T-cell (primary cell): ENCODE results near the gene KIF26A. TPM values are rescaled to one million over a fixed set of nuclear protein-coding genes. Genes with fewer than 3 reads are reported as not detected.
"Not testable (repeated sequence)": the region's sequence is repeated elsewhere in the genome, so short reads cannot be mapped to it uniquely, and the experiment has no call there.

Source experiments
- ATAC-seq, 4 experiments: fragments of 200-7000 bp in 3 of 4; fragments of 150-1000 bp in 1 of 4; cut with Tn5 transposase; replicated peaks in 1 of 4; 1 replicate in 3 of 4; 2 replicates in 1 of 4; pipeline ENCODE4 v1.10.0; 2021; ENCODE audit warnings: moderate library complexity in 3 of 4, mild to moderate bottlenecking in 2 of 4, moderate number of reproducible peaks in 1 of 4
- CTCF ChIA-PET, 2 donors: fragments of 300-600 bp; sonication (Branson Sonifier 250); formaldehyde crosslinking; loops; one replicate each; lab custom pipeline; 2022; ENCODE audit warnings: antibody characterized with exemption in 2 of 2; lab: Charles Lee
- POLR2A ChIA-PET, 2 donors: fragments of 300-600 bp; sonication (Branson Sonifier 250); formaldehyde crosslinking; loops; one replicate each; lab custom pipeline; 2022; ENCODE audit warnings: antibody characterized with exemption in 2 of 2; lab: Charles Lee
- DNase-seq, 35 experiments: peaks; one replicate each; pipeline versions ENCODE4 v3.0.0 to v3.0.0-alpha.2; 2013 to 2023
- H3K27ac ChIP-seq: one replicate; pipeline ENCODE4 v1.5.1; 2013; ENCODE audit warnings: low read length
- H3K27me3 ChIP-seq, 2 experiments: replicated peaks in 1 of 2; 1 replicate in 1 of 2; 2 replicates in 1 of 2; pipeline versions ENCODE4 v1.6.1 to v1.7.0; 2013; ENCODE audit warnings: low read length in 1 of 2, mixed read lengths in 1 of 2; ENCODE audit not compliant: control insufficient read depth in 2 of 2, insufficient read depth in 2 of 2; ENCODE audit errors: extremely low read depth in 1 of 2
- H3K36me3 ChIP-seq, 2 donors: 1 replicate in 1 of 2; 2 replicates in 1 of 2; pipeline versions ENCODE4 v1.6.1 to v1.7.0; 2013; ENCODE audit warnings: low read length in 1 of 2; ENCODE audit not compliant: control insufficient read depth in 2 of 2, insufficient read depth in 1 of 2; ENCODE audit errors: extremely low read depth in 1 of 2
- H3K4me1 ChIP-seq, 2 experiments: 1 replicate in 1 of 2; 2 replicates in 1 of 2; pipeline versions ENCODE4 v1.6.1 to v1.7.0; 2013; ENCODE audit warnings: low read length in 2 of 2, mixed read lengths in 1 of 2; ENCODE audit not compliant: insufficient read depth in 2 of 2, control insufficient read depth in 1 of 2; ENCODE audit errors: extremely low read depth in 1 of 2
- H3K4me3 ChIP-seq, 2 donors: 1 replicate in 1 of 2; 2 replicates in 1 of 2; pipeline versions ENCODE4 v1.5.1 to v1.7.0; 2013; ENCODE audit warnings: mild to moderate bottlenecking in 2 of 2, low read length in 1 of 2, moderate library complexity in 1 of 2; ENCODE audit not compliant: control insufficient read depth in 1 of 2; ENCODE audit errors: extremely low read depth in 1 of 2
- H3K9me3 ChIP-seq: 2 replicates; pipeline ENCODE4 v1.7.0; 2013
- H3K27ac Mint-ChIP-seq, 2 donors: one replicate each; pipeline ENCODE4 v1.8.0; 2020 to 2021; ENCODE audit warnings: mild to moderate bottlenecking in 2 of 2, mixed read lengths in 2 of 2
- H3K27me3 Mint-ChIP-seq, 2 donors: one replicate each; pipeline ENCODE4 v1.8.0; 2021 to 2022; ENCODE audit warnings: mixed read lengths in 2 of 2
- H3K36me3 Mint-ChIP-seq: one replicate; pipeline ENCODE4 v1.8.0; 2021; ENCODE audit warnings: mixed read lengths
- H3K4me1 Mint-ChIP-seq, 3 donors: one replicate each; pipeline ENCODE4 v1.8.0; 2020 to 2022; ENCODE audit warnings: mixed read lengths in 3 of 3, mild to moderate bottlenecking in 1 of 3
- H3K4me3 Mint-ChIP-seq, 3 donors: one replicate each; pipeline ENCODE4 v1.8.0; 2020 to 2022; ENCODE audit warnings: mild to moderate bottlenecking in 3 of 3, mixed read lengths in 3 of 3, moderate library complexity in 3 of 3
- H3K9me3 Mint-ChIP-seq, 3 donors: one replicate each; pipeline ENCODE4 v1.8.0; 2020 to 2022; ENCODE audit warnings: mixed read lengths in 3 of 3
- WGBS: methylation state at CpG from one replicate; pipeline ENCODE4 v1.1.5; 2013; ENCODE audit warnings: missing lambda C conversion rate; ENCODE audit not compliant: insufficient coverage; 5-methylcytosine and 5-hydroxymethylcytosine counted together
- total RNA-seq, 35 experiments: library from RNA in 6 of 35; stranded (reverse) in 6 of 35; fragments of 120-200 nt in 1 of 35; gene quantifications; one replicate each; pipeline versions ENCODE4 v1.2.1 to v1.2.4 and lab custom pipeline; 2013 to 2026

KIF26A gene
- total RNA-seq, 5 donors from 2014 or later (not counting 1 experiment from before 2014, with no cell fraction given) = 0.07 to 1.6 (median 0.44) TPM

GRCh38 chr14:104150136-104151025 is 12.0 kb downstream of the KIF26A start:
- Histone ChIP-seq H3K36me3 (no peaks in the 10 kb centered on the region), H3K27me3 (peaks cover 0 to 48% of the 10 kb centered on the region in 2 experiments), H3K9me3 (no peaks in the 10 kb centered on the region), H3K27ac (no peak overlapping the region), H3K4me1 (peaks cover 0 to 8% of the 10 kb centered on the region in 2 experiments), H3K4me3 (no peak overlapping the region)
- WGBS = 55% methylated on average over 13 of the region's 19 CpGs
- no peaks in the 10 kb centered on the region for H3K9me3 Mint-ChIP-seq
- H3K4me1 Mint-ChIP-seq = no peaks in the 10 kb centered on the region
- ChIA-PET CTCF (no interaction called here), POLR2A (no interaction called here)
- DNase-seq (no peak), ATAC-seq (no peak)
- no peak overlapping the region for H3K4me3 Mint-ChIP-seq
- peaks cover 3 to 11% of the 10 kb centered on the region in 2 donors for H3K27me3 Mint-ChIP-seq
- no peaks in the 10 kb centered on the region for H3K36me3 Mint-ChIP-seq
- no peak overlapping the region for H3K27ac Mint-ChIP-seq

DNA sequence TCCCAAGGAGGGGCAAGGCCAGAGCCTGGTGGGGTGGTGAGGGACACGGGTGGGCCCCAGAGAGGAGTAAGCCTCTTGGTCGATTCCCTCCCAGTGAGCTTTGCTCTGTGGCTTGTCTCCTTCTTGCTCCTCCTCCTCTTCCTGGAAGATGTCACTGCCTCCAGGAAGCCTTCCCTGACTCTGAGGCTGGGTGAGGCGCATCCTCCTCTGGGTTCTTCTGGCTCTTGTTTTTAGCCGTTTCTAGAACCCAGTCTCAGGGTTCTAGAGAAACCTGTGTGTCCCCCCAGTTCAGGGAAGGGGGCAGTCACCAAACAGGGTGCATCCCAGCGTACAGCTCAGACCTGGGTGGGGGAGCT is 12.6 kb downstream of the KIF26A start:
- Mint-ChIP-seq H3K36me3 (no peaks in the 10 kb centered on the region), H3K4me1 (no peaks in the 10 kb centered on the region), H3K27me3 (peaks cover 3 to 7% of the 10 kb centered on the region in 2 donors), H3K4me3 (no peak overlapping the region), H3K27ac (no peak overlapping the region), H3K9me3 (no peaks in the 10 kb centered on the region)
- Histone ChIP-seq H3K4me1 (peaks cover 0 to 8% of the 10 kb centered on the region in 2 experiments), H3K27me3 (peaks cover 0 to 46% of the 10 kb centered on the region in 2 experiments), H3K27ac (no peak overlapping the region), H3K36me3 (no peaks in the 10 kb centered on the region), H3K4me3 (no peak overlapping the region), H3K9me3 (no peaks in the 10 kb centered on the region)
- POLR2A ChIA-PET = no interaction called here
- no peak for ATAC-seq
- CTCF ChIA-PET = no interaction called here
- 69% methylated on average over 2 of the region's 5 CpGs for WGBS
- no peak for DNase-seq

GRCh38 chr14:104151566-104152245 is 13.3 kb downstream of the KIF26A start:
- POLR2A ChIA-PET = no interaction called here
- DNase-seq (no peak), ATAC-seq (no peak)
- H3K4me3 ChIP-seq = no peak overlapping the region
- Mint-ChIP-seq H3K4me3 (no peak overlapping the region), H3K9me3 (no peaks in the 10 kb centered on the region), H3K27ac (no peak overlapping the region), H3K4me1 (no peaks in the 10 kb centered on the region), H3K36me3 (no peaks in the 10 kb centered on the region), H3K27me3 (peaks cover 3 to 4% of the 10 kb centered on the region in 2 donors)
- peaks cover 0 to 8% of the 10 kb centered on the region in 2 experiments for H3K4me1 ChIP-seq
- no peak overlapping the region for H3K27ac ChIP-seq
- CTCF ChIA-PET = no interaction called here
- peaks cover 0 to 46% of the 10 kb centered on the region in 2 experiments for H3K27me3 ChIP-seq
- H3K36me3 ChIP-seq = no peaks in the 10 kb centered on the region
- 93% methylated on average over 28 of the region's 34 CpGs for WGBS
- H3K9me3 ChIP-seq = no peaks in the 10 kb centered on the region

- H3K9me3 ChIP-seq = no peaks in the 10 kb centered on the region
- DNase-seq (no peak), ATAC-seq (no peak)
- Mint-ChIP-seq H3K4me1 (no peaks in the 10 kb centered on the region), H3K36me3 (no peaks in the 10 kb centered on the region), H3K27me3 (peaks cover 3 to 4% of the 10 kb centered on the region in 2 donors), H3K9me3 (no peaks in the 10 kb centered on the region), H3K27ac (no peak overlapping the region), H3K4me3 (no peak overlapping the region)
- H3K4me1 ChIP-seq = peaks cover 0 to 8% of the 10 kb centered on the region in 2 experiments
- CTCF ChIA-PET = no interaction called here
- no peaks in the 10 kb centered on the region for H3K36me3 ChIP-seq
- WGBS = 92% methylated on average over 14 of the region's 14 CpGs
- no peak overlapping the region for H3K4me3 ChIP-seq
- no peak overlapping the region for H3K27ac ChIP-seq
- POLR2A ChIA-PET = no interaction called here
- peaks cover 0 to 42% of the 10 kb centered on the region in 2 experiments for H3K27me3 ChIP-seq
Measured at GRCh38 chr14:104152246-104152575, 13.8 kb downstream of the KIF26A start.

- Histone ChIP-seq H3K4me1 (peaks cover 0 to 8% of the 10 kb centered on the region in 2 experiments), H3K27ac (no peak overlapping the region), H3K27me3 (peaks cover 0 to 37% of the 10 kb centered on the region in 2 experiments), H3K9me3 (no peaks in the 10 kb centered on the region), H3K36me3 (no peaks in the 10 kb centered on the region), H3K4me3 (no peak overlapping the region)
- H3K4me1 Mint-ChIP-seq = no peaks in the 10 kb centered on the region
- H3K27me3 Mint-ChIP-seq = peaks cover 3 to 4% of the 10 kb centered on the region in 2 donors
- no peak overlapping the region for H3K27ac Mint-ChIP-seq
- DNase-seq = no peak
- no peaks in the 10 kb centered on the region for H3K36me3 Mint-ChIP-seq
- no peak for ATAC-seq
- CTCF ChIA-PET = no interaction called here
- H3K9me3 Mint-ChIP-seq = no peaks in the 10 kb centered on the region
- POLR2A ChIA-PET = no interaction called here
- 86% methylated on average over 18 of the region's 21 CpGs for WGBS
- H3K4me3 Mint-ChIP-seq = no peak overlapping the region
Measured at GRCh38 chr14:104152686-104153393, 14.5 kb downstream of the KIF26A start.

- CTCF ChIA-PET, H3K4me3 Mint-ChIP-seq, ATAC-seq, H3K36me3 Mint-ChIP-seq, H3K36me3 ChIP-seq, H3K4me1 ChIP-seq, H3K9me3 Mint-ChIP-seq, H3K9me3 ChIP-seq, H3K27ac Mint-ChIP-seq, H3K27me3 Mint-ChIP-seq, H3K4me1 Mint-ChIP-seq, H3K27ac ChIP-seq, H3K4me3 ChIP-seq, POLR2A ChIA-PET: not testable (repeated sequence)
- DNase-seq = peak in 1 of 35 experiments; percentile 7
- 27% methylated on average over 3 of the region's 7 CpGs for WGBS
- peaks cover 0 to 37% of the 10 kb centered on the region in 2 experiments for H3K27me3 ChIP-seq
Measured at GRCh38 chr14:104153394-104153755, 15.0 kb downstream of the KIF26A start.
